Skeletal muscle satellite cell (primary cell): ENCODE results near the gene WDR86.

Experiments used
- H3K27me3 ChIP-seq: 2 replicates; pipeline ENCODE4 v1.7.0; 2013; ENCODE audit warnings: low read length; ENCODE audit not compliant: control insufficient read depth, insufficient read depth
- H3K36me3 ChIP-seq: 2 replicates; pipeline ENCODE4 v1.7.0; 2013; ENCODE audit warnings: mild to moderate bottlenecking, control low read depth, low read length; ENCODE audit not compliant: insufficient read depth
- H3K4me1 ChIP-seq: 2 replicates; pipeline ENCODE4 v1.7.0; 2013; ENCODE audit warnings: low read length; ENCODE audit not compliant: control insufficient read depth, insufficient read depth
- H3K4me2 ChIP-seq: 2 replicates; pipeline ENCODE4 v1.7.0; 2013; ENCODE audit warnings: mild to moderate bottlenecking, low read length
- H3K4me3 ChIP-seq: 2 replicates; pipeline ENCODE4 v1.7.0; 2013; ENCODE audit warnings: low read length
- H3K9ac ChIP-seq: 2 replicates; pipeline ENCODE4 v1.7.0; 2013; ENCODE audit warnings: mild to moderate bottlenecking, low read depth, low read length, moderate library complexity
- H3K9me3 ChIP-seq: replicated peaks from 2 replicates; pipeline ENCODE4 v1.7.0; 2013; ENCODE audit warnings: mild to moderate bottlenecking, control low read depth, low read length

Gene WDR86

DNA sequence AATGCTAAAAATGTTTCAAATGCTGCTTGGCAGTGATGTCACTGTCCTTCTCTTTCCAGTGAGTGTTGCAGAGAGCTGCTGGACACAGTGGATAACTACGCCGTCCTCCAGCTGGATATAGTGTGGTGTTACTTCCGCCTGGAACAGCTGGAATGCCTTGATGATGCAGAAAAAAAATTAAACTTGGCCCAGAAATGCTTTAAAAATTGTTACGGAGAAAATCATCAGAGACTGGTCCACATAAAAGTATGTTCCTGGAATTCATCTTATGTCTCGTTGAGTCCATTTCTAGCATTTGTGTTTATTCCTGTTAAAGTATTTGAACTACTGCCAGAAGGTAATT is 43.0 kb downstream of the WDR86 start:
- peaks cover 15% of the 10 kb centered on the region for H3K36me3 ChIP-seq
- no peaks in the 10 kb centered on the region for H3K27me3 ChIP-seq
- H3K9me3 ChIP-seq: no peaks in the 10 kb centered on the region
- H3K4me2 ChIP-seq: no peak overlapping the region
- no peak overlapping the region for H3K9ac ChIP-seq
- no peak overlapping the region for H3K4me3 ChIP-seq
- H3K4me1 ChIP-seq: peaks cover 15% of the 10 kb centered on the region

DNA sequence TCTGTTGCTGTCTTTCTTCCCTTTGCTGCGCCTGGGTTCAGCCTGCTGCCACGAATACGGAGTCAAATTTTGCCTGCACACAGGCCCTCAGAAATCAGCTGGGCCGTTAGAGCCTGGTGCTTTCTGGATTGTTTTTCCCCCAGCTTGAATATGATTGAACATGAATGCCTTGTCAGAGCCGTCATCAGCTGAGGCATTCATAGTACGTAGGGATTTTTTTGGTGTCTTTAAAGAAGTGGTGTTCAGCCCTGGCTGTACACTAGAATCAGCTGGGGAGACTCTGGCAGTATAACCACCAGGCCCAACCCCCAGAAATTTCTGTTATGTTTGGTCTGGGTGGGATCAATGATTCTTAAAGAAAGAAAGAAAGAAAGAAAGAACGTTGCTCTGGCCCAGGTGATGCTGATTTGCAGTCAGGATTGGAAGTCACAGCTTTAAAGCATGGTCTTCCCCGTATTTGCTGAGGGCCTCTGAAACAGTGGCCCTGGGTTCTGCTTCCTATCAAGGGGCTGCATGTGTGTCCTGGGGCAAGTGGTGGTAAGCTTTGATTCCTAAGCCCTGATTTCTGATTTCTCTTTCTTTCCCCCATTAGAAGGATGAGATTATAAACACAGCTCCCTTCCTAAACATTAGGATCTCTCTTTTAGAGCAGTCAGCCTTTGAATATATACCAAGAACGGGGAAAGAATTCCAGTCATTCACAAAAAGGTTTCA is 43.5 kb downstream of the WDR86 start:
- Histone ChIP-seq H3K4me3 (no peak overlapping the region), H3K36me3 (peaks cover 16% of the 10 kb centered on the region), H3K4me2 (no peak overlapping the region), H3K27me3 (no peaks in the 10 kb centered on the region), H3K9me3 (no peaks in the 10 kb centered on the region), H3K4me1 (peaks cover 15% of the 10 kb centered on the region), H3K9ac (no peak overlapping the region)

DNA sequence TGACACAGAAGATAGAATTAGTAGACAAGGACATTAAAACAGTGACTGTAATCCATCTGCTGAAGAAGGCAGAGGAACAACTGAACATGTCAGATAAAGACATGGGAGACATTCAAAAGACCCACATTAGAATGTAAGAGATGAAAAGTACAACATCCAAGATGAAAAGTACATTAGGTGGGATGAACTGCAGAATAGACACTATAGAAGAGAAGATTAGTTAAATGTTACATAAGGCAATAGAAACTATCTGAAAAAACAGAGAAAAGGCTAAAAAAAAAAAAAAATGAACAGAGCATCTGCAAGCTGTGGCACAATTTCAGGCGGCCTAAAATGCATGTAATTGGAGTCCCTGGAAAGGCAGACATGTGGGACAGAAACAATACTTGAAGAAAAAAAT is 46.7 kb downstream of the WDR86 start:
- Histone ChIP-seq H3K4me1 (peaks cover 13% of the 10 kb centered on the region), H3K4me3 (no peak overlapping the region), H3K9me3 (no peaks in the 10 kb centered on the region), H3K27me3 (no peaks in the 10 kb centered on the region), H3K36me3 (peaks cover 16% of the 10 kb centered on the region), H3K9ac (no peak overlapping the region), H3K4me2 (no peak overlapping the region)

DNA sequence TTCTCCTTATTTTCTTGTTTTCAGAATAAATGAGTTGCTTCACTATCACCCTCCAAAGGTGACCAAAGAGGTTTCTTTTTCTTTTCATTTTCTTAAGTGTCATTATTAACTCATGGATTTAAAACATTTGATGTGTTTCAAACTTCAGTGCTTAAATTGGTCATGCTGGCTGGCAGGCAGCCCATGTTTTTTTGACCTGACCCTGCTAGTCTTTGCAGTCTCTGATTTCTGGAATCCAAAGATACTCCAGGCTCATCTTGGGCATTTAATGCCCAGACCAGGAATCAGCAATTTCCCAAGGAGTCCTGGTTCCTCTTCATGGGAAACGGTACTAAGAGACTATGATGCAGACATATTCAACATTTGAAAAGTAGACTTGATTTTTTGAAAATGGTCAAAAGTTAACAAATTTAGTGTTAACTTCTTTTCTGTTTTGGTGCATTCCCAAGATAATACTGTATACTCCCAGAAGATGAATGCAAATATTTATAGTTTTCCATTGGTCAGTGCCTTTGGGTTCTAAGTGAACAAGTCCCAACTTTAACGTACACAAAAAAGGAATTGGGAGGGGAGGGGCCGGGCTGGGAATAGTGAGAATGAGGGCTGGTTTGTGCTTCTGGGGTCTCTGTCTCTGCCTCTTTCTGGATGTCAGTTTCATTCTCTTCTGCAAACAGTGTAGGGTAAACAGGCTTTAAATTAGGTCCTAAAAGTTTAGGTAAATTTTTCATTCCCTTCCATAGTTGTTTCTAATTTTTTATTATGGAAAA is 48.5 kb downstream of the WDR86 start:
- peaks cover under 1% of the 10 kb centered on the region for H3K4me1 ChIP-seq
- H3K9ac ChIP-seq: no peak overlapping the region
- peaks cover 17% of the 10 kb centered on the region for H3K36me3 ChIP-seq
- no peak overlapping the region for H3K4me3 ChIP-seq
- no peaks in the 10 kb centered on the region for H3K27me3 ChIP-seq
- no peaks in the 10 kb centered on the region for H3K9me3 ChIP-seq
- no peak overlapping the region for H3K4me2 ChIP-seq

DNA sequence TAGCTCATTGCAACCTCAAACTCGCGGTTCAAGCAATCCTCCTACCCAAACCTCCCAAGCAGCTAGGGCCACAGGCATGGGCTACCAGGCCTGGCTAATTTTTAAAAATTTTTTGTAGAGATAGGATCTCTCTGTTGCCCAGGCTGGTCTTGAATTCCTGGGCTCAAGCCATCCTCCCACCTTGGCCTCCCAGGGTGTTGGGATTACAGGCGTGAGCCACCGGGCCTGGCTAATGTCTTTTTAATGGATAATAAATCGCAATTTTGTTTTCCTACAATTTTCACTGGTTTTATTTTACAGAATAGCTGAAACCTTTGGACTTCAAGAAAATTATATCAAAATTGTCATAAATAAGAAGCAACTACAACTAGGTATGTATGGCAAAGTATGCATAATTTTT is 57.3 kb downstream of the WDR86 start:
- H3K9ac ChIP-seq: no peak overlapping the region
- peaks cover 57% of the 10 kb centered on the region for H3K36me3 ChIP-seq
- no peaks in the 10 kb centered on the region for H3K27me3 ChIP-seq
- H3K9me3 ChIP-seq: no peaks in the 10 kb centered on the region
- no peaks in the 10 kb centered on the region for H3K4me1 ChIP-seq
- H3K4me2 ChIP-seq: no peak overlapping the region
- no peak overlapping the region for H3K4me3 ChIP-seq

DNA sequence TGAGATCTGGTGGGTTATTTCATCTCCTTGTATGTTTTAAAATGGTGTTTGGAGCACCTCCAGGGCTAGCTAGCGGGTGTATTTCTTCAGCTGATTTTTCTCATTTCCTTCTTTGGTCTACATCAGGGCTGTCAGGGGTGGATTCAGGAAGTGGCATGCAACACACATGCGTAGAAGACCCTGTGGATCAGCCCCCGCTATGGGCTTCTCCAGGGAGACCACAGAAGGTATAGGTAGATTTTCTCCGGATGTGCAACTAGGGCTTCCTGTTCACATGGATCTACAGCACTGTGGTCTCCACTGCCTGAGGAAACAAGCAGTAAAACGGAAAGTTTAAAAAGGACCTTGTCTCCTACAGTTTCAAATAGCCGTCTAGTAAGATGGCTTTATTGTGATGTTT is 57.9 kb downstream of the WDR86 start:
- Histone ChIP-seq H3K36me3 (peaks cover 57% of the 10 kb centered on the region), H3K27me3 (no peaks in the 10 kb centered on the region), H3K9ac (no peak overlapping the region), H3K4me3 (no peak overlapping the region), H3K4me1 (no peaks in the 10 kb centered on the region), H3K9me3 (no peaks in the 10 kb centered on the region), H3K4me2 (no peak overlapping the region)

DNA sequence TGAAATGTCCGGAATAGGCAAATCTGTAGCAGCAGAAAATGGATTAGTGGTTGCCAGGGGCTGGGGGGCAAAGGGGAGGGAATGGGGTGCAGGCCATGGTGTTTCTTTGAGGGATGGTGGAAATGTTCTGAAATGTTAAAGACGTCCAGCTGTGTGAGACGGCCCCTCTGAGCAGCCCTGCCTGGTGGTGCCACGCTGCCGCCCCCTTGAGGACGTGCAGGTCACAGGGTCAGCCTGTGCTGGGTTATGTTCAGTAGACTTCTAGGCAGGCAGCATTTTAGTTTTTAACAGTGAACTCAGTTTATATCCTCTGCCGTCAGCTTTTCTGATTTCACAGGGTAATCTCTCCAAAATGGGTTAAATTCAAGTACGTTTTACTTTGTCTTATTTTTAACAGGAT is 58.8 kb downstream of the WDR86 start:
- Histone ChIP-seq H3K36me3 (peaks cover 61% of the 10 kb centered on the region), H3K9me3 (no peaks in the 10 kb centered on the region), H3K4me3 (no peak overlapping the region), H3K4me1 (no peaks in the 10 kb centered on the region), H3K9ac (no peak overlapping the region), H3K4me2 (no peak overlapping the region), H3K27me3 (no peaks in the 10 kb centered on the region)

DNA sequence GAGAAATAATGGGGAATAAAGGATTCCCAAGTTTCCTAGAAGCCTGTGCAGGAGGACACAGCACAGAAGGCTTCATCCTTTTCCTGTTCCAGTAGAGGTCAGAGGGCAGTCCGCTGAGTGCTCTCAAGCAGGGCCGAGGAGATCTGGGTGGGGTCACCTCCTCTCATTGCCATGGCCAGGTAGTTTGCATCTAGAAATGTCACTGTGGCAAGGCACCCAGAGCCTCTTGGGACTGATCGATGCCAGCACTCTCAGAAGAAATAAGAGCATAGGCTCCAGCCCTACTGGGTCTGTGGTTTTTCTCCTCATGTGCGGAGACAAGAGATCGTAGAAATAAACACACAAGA is 60.4 kb downstream of the WDR86 start:
- no peak overlapping the region for H3K4me3 ChIP-seq
- H3K36me3 ChIP-seq: peaks cover 56% of the 10 kb centered on the region
- no peaks in the 10 kb centered on the region for H3K27me3 ChIP-seq
- no peak overlapping the region for H3K4me2 ChIP-seq
- no peaks in the 10 kb centered on the region for H3K9me3 ChIP-seq
- no peaks in the 10 kb centered on the region for H3K4me1 ChIP-seq
- H3K9ac ChIP-seq: no peak overlapping the region

DNA sequence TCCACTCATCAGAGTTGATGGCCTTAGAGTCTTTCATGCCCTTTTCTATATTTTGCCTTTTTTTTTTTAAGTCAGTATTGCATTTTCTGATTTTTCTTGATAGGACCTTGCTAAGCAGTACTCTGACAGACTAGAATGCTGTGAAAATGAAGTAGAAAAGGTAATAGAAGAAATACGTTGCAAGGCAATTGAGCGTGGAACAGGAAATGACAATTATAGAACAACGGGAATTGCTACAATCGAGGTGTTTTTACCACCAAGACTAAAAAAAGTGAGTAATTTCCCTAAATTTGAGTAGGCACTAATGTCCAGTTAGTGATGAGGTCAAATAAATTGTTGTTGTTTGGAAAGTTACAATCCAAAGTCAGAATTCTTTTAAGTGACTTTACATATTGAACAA is 60.9 kb downstream of the WDR86 start:
- Histone ChIP-seq H3K36me3 (peaks cover 54% of the 10 kb centered on the region), H3K9ac (no peak overlapping the region), H3K27me3 (no peaks in the 10 kb centered on the region), H3K4me2 (no peak overlapping the region), H3K9me3 (no peaks in the 10 kb centered on the region), H3K4me3 (no peak overlapping the region), H3K4me1 (no peaks in the 10 kb centered on the region)

DNA sequence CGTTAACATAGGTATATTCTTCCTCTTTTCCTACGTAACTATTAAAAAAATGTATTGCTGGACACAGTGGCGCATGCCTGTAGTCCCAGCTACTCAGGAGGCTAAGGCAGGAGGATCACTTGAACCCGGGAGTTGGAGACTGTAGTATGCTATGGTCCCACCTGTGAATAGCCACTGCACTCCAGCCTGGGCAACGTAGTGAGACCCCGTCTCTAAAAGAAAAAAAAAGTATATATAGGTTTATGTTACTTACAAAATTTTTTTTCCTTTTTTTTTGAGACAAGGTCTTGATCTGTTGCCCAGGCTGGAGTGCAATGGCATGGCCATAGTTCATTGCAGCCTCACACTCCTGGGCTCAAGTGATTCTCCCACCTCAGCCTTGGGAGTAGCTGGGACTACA is 62.6 kb downstream of the WDR86 start:
- Histone ChIP-seq H3K27me3 (no peaks in the 10 kb centered on the region), H3K4me3 (no peak overlapping the region), H3K4me1 (peaks cover 3% of the 10 kb centered on the region), H3K4me2 (no peak overlapping the region), H3K9ac (no peak overlapping the region), H3K36me3 (peaks cover 39% of the 10 kb centered on the region), H3K9me3 (no peaks in the 10 kb centered on the region)

DNA sequence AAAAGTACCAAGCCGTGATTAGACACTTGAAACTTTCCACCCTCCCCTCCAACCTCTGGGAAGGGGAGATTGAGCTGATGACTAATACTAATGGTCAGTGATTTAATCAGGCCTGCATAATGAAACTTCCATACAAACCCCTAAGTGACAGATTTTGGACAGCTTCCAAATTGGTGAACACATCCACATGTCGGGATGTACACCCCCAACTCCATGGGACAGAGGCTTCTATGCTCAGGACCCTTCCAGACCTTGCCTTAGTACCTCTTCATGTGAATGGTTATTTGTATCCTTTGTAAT is 63.4 kb downstream of the WDR86 start:
- Histone ChIP-seq H3K9me3 (no peaks in the 10 kb centered on the region), H3K9ac (no peak overlapping the region), H3K4me3 (no peak overlapping the region), H3K36me3 (peaks cover 32% of the 10 kb centered on the region), H3K4me1 (peaks cover 3% of the 10 kb centered on the region), H3K27me3 (no peaks in the 10 kb centered on the region), H3K4me2 (no peak overlapping the region)
